ENCODE data around the gene MYD88. TPM values are rescaled to one million over a fixed set of nuclear protein-coding genes. Genes with fewer than 3 reads are reported as not detected.
A peak's percentile ranks its signal among the peaks of the same experiment; 100 is the strongest.

Gene MYD88
- total RNA-seq, 1 donor from 2014 or later: 24.2 TPM

DNA sequence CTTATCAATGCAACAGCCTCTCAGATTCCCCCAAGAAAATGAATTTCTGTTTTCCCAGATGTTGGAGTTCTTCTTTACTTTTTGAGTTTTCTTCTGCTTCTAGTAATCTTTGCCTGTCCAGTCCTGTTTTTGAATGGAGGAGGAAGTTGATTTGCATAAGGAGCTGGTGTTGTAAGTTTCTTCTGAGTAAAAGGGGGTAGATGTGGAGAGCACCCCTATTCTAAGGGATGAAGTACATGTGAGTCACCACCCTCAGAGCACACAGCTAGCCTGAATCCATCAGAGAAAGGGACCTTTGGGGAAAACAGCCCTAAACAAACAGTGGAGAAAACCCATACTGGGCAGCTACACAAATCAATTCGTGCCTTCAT is 36.0 kb upstream of the MYD88 start:
- H3K27me3 Mint-ChIP-seq: peaks cover 13% of the 10 kb centered on the region

DNA sequence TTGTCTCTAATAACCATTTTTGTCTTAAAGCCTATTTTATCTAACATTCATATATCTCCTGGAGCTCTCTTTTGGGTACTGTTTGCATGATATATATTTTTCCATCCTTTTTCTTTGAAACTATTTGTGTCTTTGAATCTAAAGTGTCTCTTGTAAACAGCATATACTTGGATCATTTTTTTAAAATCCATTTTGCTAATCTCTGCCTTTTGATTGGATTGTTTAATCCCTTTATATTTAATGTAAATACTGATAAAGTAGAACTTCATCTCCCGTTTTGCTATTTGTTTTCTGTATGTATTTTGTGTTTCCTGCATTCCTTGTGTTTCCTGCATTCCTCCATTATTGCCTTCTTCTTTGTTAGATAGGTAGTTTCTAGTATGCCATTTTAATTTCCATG is 32.9 kb upstream of the MYD88 start:
- peaks cover 9% of the 10 kb centered on the region for H3K9me3 Mint-ChIP-seq (ENCODE audit: low read depth)
- no peak overlapping the region for H3K27ac Mint-ChIP-seq
- no peaks in the 10 kb centered on the region for H3K27me3 Mint-ChIP-seq
- no peak overlapping the region for H3K4me3 Mint-ChIP-seq (ENCODE audit: low read depth)
- TF ChIP-seq, protein P1, sequence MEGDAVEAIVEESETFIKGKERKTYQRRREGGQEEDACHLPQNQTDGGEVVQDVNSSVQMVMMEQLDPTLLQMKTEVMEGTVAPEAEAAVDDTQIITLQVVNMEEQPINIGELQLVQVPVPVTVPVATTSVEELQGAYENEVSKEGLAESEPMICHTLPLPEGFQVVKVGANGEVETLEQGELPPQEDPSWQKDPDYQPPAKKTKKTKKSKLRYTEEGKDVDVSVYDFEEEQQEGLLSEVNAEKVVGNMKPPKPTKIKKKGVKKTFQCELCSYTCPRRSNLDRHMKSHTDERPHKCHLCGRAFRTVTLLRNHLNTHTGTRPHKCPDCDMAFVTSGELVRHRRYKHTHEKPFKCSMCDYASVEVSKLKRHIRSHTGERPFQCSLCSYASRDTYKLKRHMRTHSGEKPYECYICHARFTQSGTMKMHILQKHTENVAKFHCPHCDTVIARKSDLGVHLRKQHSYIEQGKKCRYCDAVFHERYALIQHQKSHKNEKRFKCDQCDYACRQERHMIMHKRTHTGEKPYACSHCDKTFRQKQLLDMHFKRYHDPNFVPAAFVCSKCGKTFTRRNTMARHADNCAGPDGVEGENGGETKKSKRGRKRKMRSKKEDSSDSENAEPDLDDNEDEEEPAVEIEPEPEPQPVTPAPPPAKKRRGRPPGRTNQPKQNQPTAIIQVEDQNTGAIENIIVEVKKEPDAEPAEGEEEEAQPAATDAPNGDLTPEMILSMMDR (IDR thresholded peaks at IDR 0.05; ENCODE audit: unreplicated experiment): no peak
- peaks cover 4% of the 10 kb centered on the region for H3K4me1 Mint-ChIP-seq (ENCODE audit: low read depth)
- DNase-seq (ENCODE audit: low spot score, unreplicated experiment): no peak
- H3K36me3 Mint-ChIP-seq (ENCODE audit: insufficient read depth): no peaks in the 10 kb centered on the region

More for the DNA sequence above, 36.0 kb upstream of the MYD88 start:
- Mint-ChIP-seq H3K9me3 (ENCODE audit: low read depth) (peaks cover 9% of the 10 kb centered on the region), H3K36me3 (ENCODE audit: insufficient read depth) (no peaks in the 10 kb centered on the region), H3K4me3 (ENCODE audit: low read depth) (no peak overlapping the region), H3K4me1 (ENCODE audit: low read depth) (peaks cover 8% of the 10 kb centered on the region), H3K27ac (no peak overlapping the region)
- TF ChIP-seq, protein P1 (IDR thresholded peaks at IDR 0.05; ENCODE audit: unreplicated experiment): no peak
- no peak for DNase-seq (ENCODE audit: low spot score, unreplicated experiment)

DNA sequence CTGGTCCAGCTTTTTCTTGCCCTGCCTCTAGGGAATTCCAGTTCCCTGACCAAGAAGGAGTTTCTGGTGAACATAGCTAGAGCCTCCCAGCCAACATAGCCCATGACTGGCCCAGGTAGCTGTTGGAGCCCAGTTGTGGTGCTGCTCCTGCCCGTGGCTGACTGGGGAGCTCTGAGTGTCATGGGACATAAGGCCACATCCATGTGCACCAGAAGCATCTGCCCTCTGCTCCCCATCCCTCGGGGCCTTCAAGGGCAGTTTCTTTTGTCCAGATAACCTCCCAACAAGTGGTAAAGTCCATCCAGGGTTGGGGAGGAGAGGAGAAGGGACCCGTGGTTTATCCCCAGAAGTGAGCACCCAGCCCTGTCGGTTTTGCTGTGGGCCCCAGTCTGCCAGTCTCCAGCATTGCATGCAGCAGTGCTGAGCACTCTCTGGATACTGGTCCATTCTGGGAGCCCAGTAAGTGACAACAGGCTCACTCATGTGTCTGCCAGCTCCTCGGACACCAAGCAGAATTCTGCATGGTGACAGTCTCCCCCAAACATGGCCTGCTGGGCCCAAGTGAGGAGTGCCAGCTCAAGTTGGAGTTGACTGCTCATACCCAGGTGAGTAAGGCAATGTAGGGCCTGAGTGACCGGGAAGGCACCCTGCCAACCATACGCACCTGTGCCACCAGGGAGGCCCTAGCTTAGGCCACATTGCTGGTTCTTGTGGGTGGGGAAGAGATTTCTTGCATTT is 30.4 kb upstream of the MYD88 start:
- no peaks in the 10 kb centered on the region for H3K4me1 Mint-ChIP-seq (ENCODE audit: low read depth)
- TF ChIP-seq, protein P1 (IDR thresholded peaks at IDR 0.05; ENCODE audit: unreplicated experiment): no peak
- H3K27ac Mint-ChIP-seq: no peak overlapping the region

DNA sequence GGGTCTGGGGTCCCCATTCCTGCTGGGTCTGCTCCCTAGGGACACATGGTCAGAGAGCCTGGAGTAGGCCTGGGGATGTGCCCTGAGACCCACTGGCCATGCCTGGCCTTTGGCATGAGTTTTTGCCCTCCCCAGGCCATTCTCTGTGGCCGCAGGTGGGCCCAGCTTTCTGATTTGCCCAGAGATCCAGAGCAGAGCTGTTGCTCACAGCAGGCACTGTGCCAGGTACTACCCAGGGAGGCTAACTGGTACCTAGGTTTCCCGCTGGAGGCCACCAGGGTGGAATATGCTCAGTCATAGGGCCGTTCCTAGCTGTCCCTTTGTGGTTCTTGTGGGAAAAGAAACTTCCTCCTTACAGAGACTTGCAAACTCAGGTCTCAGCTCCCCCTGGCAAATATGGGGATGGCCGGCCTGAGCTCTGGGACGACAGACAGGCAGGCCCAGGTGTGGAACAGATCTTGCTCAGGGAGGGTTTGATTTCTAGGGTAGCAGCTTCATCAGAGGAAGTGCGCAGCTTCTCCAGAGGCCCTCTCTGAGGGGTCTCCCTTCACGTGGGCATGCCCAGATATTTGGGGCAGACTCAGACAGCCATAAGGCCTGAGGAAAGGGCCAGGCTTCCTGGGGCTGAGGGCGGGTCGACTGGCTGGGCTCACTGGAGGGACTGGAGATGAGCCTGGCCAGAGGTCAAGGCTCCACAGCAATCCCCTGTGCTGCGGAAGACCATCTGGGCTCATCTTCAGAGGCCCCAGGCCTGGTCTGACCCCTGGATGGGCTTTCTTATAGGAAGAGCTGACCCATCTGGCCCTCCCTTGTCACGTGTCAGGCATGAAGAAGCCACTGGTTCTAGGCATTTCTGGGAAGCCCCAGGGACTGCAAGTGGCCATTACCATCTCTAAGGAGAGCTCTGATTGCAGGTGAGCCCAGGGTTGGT is 29.5 kb upstream of the MYD88 start:
- DNase-seq (ENCODE audit: low spot score, unreplicated experiment): no peak
- Mint-ChIP-seq H3K4me3 (ENCODE audit: low read depth) (no peak overlapping the region), H3K36me3 (ENCODE audit: insufficient read depth) (no peaks in the 10 kb centered on the region), H3K27me3 (no peaks in the 10 kb centered on the region), H3K27ac (peak overlapping the region; percentile 33), H3K4me1 (ENCODE audit: low read depth) (no peaks in the 10 kb centered on the region), H3K9me3 (ENCODE audit: low read depth) (peaks cover 9% of the 10 kb centered on the region)
- TF ChIP-seq, protein P1 (IDR thresholded peaks at IDR 0.05; ENCODE audit: unreplicated experiment): no peak

More for the DNA sequence above, 30.4 kb upstream of the MYD88 start:
- H3K9me3 Mint-ChIP-seq (ENCODE audit: low read depth): peaks cover 9% of the 10 kb centered on the region
- no peaks in the 10 kb centered on the region for H3K27me3 Mint-ChIP-seq
- DNase-seq (ENCODE audit: low spot score, unreplicated experiment): no peak
- no peaks in the 10 kb centered on the region for H3K36me3 Mint-ChIP-seq (ENCODE audit: insufficient read depth)
- H3K4me3 Mint-ChIP-seq (ENCODE audit: low read depth): no peak overlapping the region

DNA sequence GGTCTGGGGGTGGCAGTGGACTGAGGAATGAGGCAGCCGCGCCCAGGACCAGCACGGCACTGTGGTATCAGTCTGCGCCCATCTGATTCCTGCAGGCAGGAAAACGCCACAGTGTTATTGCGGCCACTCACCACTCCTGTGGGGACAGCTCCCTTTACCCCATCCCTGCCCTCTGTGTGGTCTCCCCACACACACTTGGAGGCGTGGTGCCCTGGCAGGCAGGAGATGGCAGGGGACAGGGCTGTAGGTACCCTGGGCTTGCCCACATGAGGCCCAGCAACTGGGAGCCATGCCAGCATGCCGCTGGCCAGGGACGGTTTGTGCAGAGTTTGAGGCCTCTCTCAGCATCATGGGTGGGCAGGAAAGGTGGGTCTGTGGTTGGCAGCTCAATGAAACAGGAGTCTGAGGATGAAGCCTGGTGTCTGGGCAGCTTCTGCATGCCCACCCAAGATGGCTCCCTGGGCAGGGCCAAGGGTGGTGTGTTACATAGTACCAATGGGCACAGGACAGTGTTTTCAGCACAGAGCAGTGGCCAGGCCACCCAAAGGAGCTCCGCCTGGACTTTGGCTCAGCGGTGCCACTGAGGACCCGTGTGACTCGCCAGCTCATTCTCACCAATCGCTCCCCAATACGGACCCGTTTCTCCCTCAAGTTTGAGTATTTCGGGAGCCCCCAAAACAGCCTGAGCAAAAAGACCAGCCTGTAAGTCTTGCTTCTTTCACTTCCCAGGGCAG is 28.7 kb upstream of the MYD88 start:
- Mint-ChIP-seq H3K4me1 (ENCODE audit: low read depth) (no peaks in the 10 kb centered on the region), H3K27me3 (no peaks in the 10 kb centered on the region), H3K27ac (no peak overlapping the region), H3K36me3 (ENCODE audit: insufficient read depth) (no peaks in the 10 kb centered on the region), H3K4me3 (ENCODE audit: low read depth) (no peak overlapping the region), H3K9me3 (ENCODE audit: low read depth) (peaks cover 9% of the 10 kb centered on the region)
- DNase-seq (ENCODE audit: low spot score, unreplicated experiment): no peak
- TF ChIP-seq, protein P1 (IDR thresholded peaks at IDR 0.05; ENCODE audit: unreplicated experiment): no peak

All from progenitor cell of endocrine pancreas (in vitro differentiated cells).